NCI-H1417 treated with DMSO at 0.1 percent for 48 hours (cell line): ENCODE results near the gene MRGPRX4.

Source experiments
- DNase-seq: peaks from one replicate; lab custom pipeline; 2025; lab: John Stamatoyannopoulos, UW

MRGPRX4 gene

GRCh38 chr11:18221274-18221876 lies 48.7 kb downstream of the MRGPRX4 start:
- DNase-seq: no peak

DNA sequence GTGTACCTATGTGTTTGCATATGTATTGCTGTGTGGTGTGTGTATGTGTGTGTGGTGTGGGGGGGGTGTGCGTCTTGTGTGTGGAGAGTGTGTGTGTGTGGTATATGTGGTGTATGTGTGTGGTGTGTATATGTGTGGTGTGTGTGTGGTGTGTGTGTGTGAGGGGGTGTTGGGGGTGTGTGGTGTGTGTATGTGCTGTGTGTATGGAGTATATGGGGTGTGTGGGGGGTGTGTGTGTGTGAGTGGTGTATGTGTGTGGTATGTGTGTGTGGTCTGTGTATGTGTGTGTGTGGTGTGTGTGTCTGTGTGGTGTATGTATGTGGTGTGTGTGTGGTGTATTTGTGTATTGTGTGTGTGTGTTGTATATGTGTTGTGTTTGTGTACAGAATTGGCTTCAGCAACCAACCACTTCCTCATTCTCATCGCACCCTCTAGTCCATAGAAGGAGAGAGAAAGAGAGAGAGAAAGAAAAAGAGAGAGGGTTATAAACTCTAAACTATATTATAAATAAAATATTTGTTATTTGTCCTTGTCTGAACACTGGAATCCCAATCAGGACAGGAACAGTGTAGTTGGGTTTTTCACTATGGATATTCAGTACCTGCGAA lies 50.3 kb downstream of the MRGPRX4 start:
- no peak for DNase-seq
